ENCODE data around the gene GLYR1. TPM values are rescaled to one million over a fixed set of nuclear protein-coding genes. Genes with fewer than 3 reads are reported as not detected.

The GLYR1 gene
- total and polyA plus RNA-seq, 9 of the 15 experiments (the other 6 are each of a cell fraction or from before 2014, with no cell fraction given) = 6.7 to 99.2 (median 60.2) TPM

GRCh38 chr16:4778050-4778392, 69.1 kb downstream of the GLYR1 start:
- Histone ChIP-seq H4K20me1 (replicated peaks; ENCODE audit: control insufficient read depth, insufficient read depth, low read length) (no peaks in the 10 kb centered on the region), H3K9me1 (ENCODE audit: control insufficient read depth, insufficient read depth, low read length) (no peaks in the 10 kb centered on the region), H3K4me3 (no peak overlapping the region), H3K36me3 (ENCODE audit: control insufficient read depth, insufficient read depth, low read length) (no peaks in the 10 kb centered on the region), H3K27ac (ENCODE audit: extremely low read depth, low read depth, low read length) (no peak overlapping the region), H3K4me1 (replicated peaks in 1 of 2; ENCODE audit: control insufficient read depth in 2 of 2, insufficient read depth in 2 of 2, low read length in 2 of 2) (peaks cover 3 to 10% of the 10 kb centered on the region in 2 experiments; a peak in 3 of 5 replicates), H3K79me2 (ENCODE audit: control insufficient read depth, insufficient read depth, low read length) (no peaks in the 10 kb centered on the region), H3K9me3 (replicated peaks; ENCODE audit: control insufficient read depth, insufficient read depth, low read depth, low read length) (no peaks in the 10 kb centered on the region), H3K9ac (ENCODE audit: insufficient read depth in 1 of 2, low read depth in 2 of 2, low read length in 2 of 2) (no peak overlapping the region), H3K4me2 (ENCODE audit: insufficient read depth, low read length) (no peak overlapping the region), H3K27me3 (ENCODE audit: control insufficient read depth in 2 of 2, insufficient read depth in 2 of 2, low read length in 2 of 2) (no peaks in the 10 kb centered on the region), H2AFZ (ENCODE audit: low read depth, low read length) (no peak overlapping the region)
- in situ Hi-C loops (cut with MboI) (no loop called here), intact Hi-C loops (cut with micrococcal nuclease) (no loop called here)
- TF ChIP-seq ZKSCAN8 (CRISPR knock-in tag; IDR thresholded peaks at IDR 0.05) (peak; percentile 58; the same call in 1 of the 2 replicates), ZNF589 (CRISPR knock-in tag; IDR thresholded peaks at IDR 0.05; ENCODE audit: low read depth) (no peak)
- 59% methylated on average over 5 of the region's 5 CpGs for WGBS (ENCODE audit: insufficient coverage, low coverage, missing lambda C conversion rate)
- POLR2A ChIA-PET = interaction anchor here (0.7 to 1.3 kb wide), 3 partner anchors 9 to 138 kb away, joined by 3 to 5 read pairs (median 4); no protein-coding TSS in a partner anchor
- no peak for ATAC-seq
- BruUV-seq (replicated peaks) = no TSS peak
- no peak for FAIRE-seq
- DNase-seq (ENCODE audit: extremely low read depth in 1 of 4, low spot score in 3 of 4) = no peak
- CTCF ChIA-PET (ENCODE audit: low intra/inter-chr PET ratio) = no interaction called here

- intact Hi-C loops (cut with micrococcal nuclease) = no loop called here
- CTCF ChIA-PET (ENCODE audit: low intra/inter-chr PET ratio) = no interaction called here
- TF ChIP-seq E4F1 (CRISPR knock-in tag; IDR thresholded peaks at IDR 0.05; ENCODE audit: borderline replicate concordance) (no peak), CEBPZ (IDR thresholded peaks at IDR 0.05; ENCODE audit: borderline replicate concordance, low read depth, low read length) (no peak), CEBPB (tag; IDR thresholded peaks at IDR 0.05) (peak; percentile 55)
Measured at GRCh38 chr16:4777339-4778049, 69.6 kb downstream of the GLYR1 start.

More at GRCh38 chr16:4777339-4778049, 69.6 kb downstream of the GLYR1 start:
- no peak for DNase-seq (ENCODE audit: extremely low read depth in 1 of 4, low spot score in 3 of 4)
- H2AFZ ChIP-seq (ENCODE audit: low read depth, low read length) = no peak overlapping the region
- no peaks in the 10 kb centered on the region for H4K20me1 ChIP-seq (replicated peaks; ENCODE audit: control insufficient read depth, insufficient read depth, low read length)
- no peak overlapping the region for H3K27ac ChIP-seq (ENCODE audit: extremely low read depth, low read depth, low read length)
- H3K4me2 ChIP-seq (ENCODE audit: insufficient read depth, low read length) = no peak overlapping the region
- H3K36me3 ChIP-seq (ENCODE audit: control insufficient read depth, insufficient read depth, low read length) = no peaks in the 10 kb centered on the region
- FAIRE-seq = no peak
- POLR2A ChIA-PET = interaction anchor here (0.7 to 1.3 kb wide), 2 partner anchors 9 to 17 kb away, joined by 3 to 5 read pairs; no protein-coding TSS in a partner anchor
- peaks cover 3 to 10% of the 10 kb centered on the region in 2 experiments; a peak in 3 of 5 replicates for H3K4me1 ChIP-seq (replicated peaks in 1 of 2; ENCODE audit: control insufficient read depth in 2 of 2, insufficient read depth in 2 of 2, low read length in 2 of 2)
- no peaks in the 10 kb centered on the region for H3K9me3 ChIP-seq (replicated peaks; ENCODE audit: control insufficient read depth, insufficient read depth, low read depth, low read length)
- no peaks in the 10 kb centered on the region for H3K9me1 ChIP-seq (ENCODE audit: control insufficient read depth, insufficient read depth, low read length)
- no peak overlapping the region for H3K4me3 ChIP-seq
- no peaks in the 10 kb centered on the region for H3K27me3 ChIP-seq (ENCODE audit: control insufficient read depth in 2 of 2, insufficient read depth in 2 of 2, low read length in 2 of 2)
- BruUV-seq (replicated peaks) = no TSS peak
- no peak for ATAC-seq
- in situ Hi-C loops (cut with MboI) = no loop called here
- no peak overlapping the region for H3K9ac ChIP-seq (ENCODE audit: insufficient read depth in 1 of 2, low read depth in 2 of 2, low read length in 2 of 2)
- 67% methylated on average over 8 of the region's 17 CpGs for WGBS (ENCODE audit: insufficient coverage, low coverage, missing lambda C conversion rate)
- H3K79me2 ChIP-seq (ENCODE audit: control insufficient read depth, insufficient read depth, low read length) = no peaks in the 10 kb centered on the region

All from K562 (cell line).